Hepatocyte (in vitro differentiated cells): Measurements from ENCODE around the gene FMNL2. TPM values are rescaled to one million over a fixed set of nuclear protein-coding genes. Genes with fewer than 3 reads are reported as not detected.

Source experiments
- DNase-seq: peaks from one replicate; pipeline ENCODE4 v3.0.0-alpha.2; 2016; ENCODE audit warnings: low spot score
- H2AFZ ChIP-seq: fragments of 200-600 bp; sonication (generic); 2 replicates; pipeline ENCODE4 v1.6.0; 2016; ENCODE audit warnings: antibody characterized with exemption, mild to moderate bottlenecking
- H3K27ac ChIP-seq: fragments of 200-600 bp; sonication (generic); 2 replicates; pipeline ENCODE4 v1.5.1; 2016; ENCODE audit warnings: mild to moderate bottlenecking
- H3K27me3 ChIP-seq: fragments of 200-600 bp; sonication (generic); 2 replicates; pipeline ENCODE4 v1.6.1; 2016
- H3K36me3 ChIP-seq: fragments of 200-600 bp; sonication (generic); replicated peaks from 2 replicates; pipeline ENCODE4 v1.5.1; 2016; ENCODE audit warnings: low read depth; ENCODE audit not compliant: insufficient read depth
- H3K4me1 ChIP-seq: fragments of 200-600 bp; sonication (generic); 2 replicates; pipeline ENCODE4 v1.5.1; 2016; ENCODE audit warnings: mild to moderate bottlenecking, moderate library complexity; ENCODE audit not compliant: insufficient read depth
- H3K4me2 ChIP-seq: fragments of 200-600 bp; sonication (generic); 2 replicates; pipeline ENCODE4 v1.6.0; 2016
- H3K4me3 ChIP-seq: fragments of 200-600 bp; sonication (generic); 2 replicates; pipeline ENCODE4 v1.5.1; 2016; ENCODE audit warnings: mild to moderate bottlenecking
- H3K79me2 ChIP-seq: fragments of 200-600 bp; sonication (generic); 2 replicates; pipeline ENCODE4 v1.6.0; 2017; ENCODE audit warnings: mild to moderate bottlenecking
- H3K9me2 ChIP-seq: fragments of 200-600 bp; sonication (generic); replicated peaks from 2 replicates; pipeline ENCODE4 v1.6.0; 2017; ENCODE audit warnings: mild to moderate bottlenecking; ENCODE audit not compliant: insufficient read depth
- H3K9me3 ChIP-seq: fragments of 200-600 bp; sonication (generic); 2 replicates; pipeline ENCODE4 v1.5.1; 2016; ENCODE audit warnings: low read depth, mild to moderate bottlenecking
- H4K20me1 ChIP-seq: fragments of 200-600 bp; sonication (generic); 2 replicates; pipeline ENCODE4 v1.6.0; 2016; ENCODE audit warnings: mild to moderate bottlenecking; ENCODE audit not compliant: insufficient read depth, poor library complexity, severe bottlenecking
- CTCF ChIP-seq: fragments of 200-600 bp; sonication (generic); IDR thresholded peaks from 2 replicates; pipeline ENCODE4 v1.5.1; 2016; ENCODE audit warnings: antibody characterized with exemption, mild to moderate bottlenecking; ENCODE audit not compliant: poor library complexity
- EZH2 ChIP-seq: fragments of 200-600 bp; sonication (generic); IDR thresholded peaks from 2 replicates; pipeline ENCODE4 v1.6.1; 2016; ENCODE audit warnings: antibody characterized with exemption, mild to moderate bottlenecking, borderline replicate concordance
- EZH2phosphoT487 ChIP-seq: fragments of 200-600 bp; sonication (generic); IDR thresholded peaks from one replicate; pipeline ENCODE4 v1.6.1; 2018; ENCODE audit warnings: antibody characterized with exemption, mild to moderate bottlenecking, low read depth, moderate library complexity; ENCODE audit not compliant: unreplicated experiment, severe bottlenecking
- WGBS: methylation state at CpG from one replicate; pipeline ENCODE4 v1.1.6; 2016; ENCODE audit warnings: low lambda C conversion rate; ENCODE audit errors: missing lambda C conversion rate; 5-methylcytosine and 5-hydroxymethylcytosine counted together
- polyA plus RNA-seq: library from polyadenylated mRNA; unstranded; fragments of >200 nt; fragmentation: Nextera tagmentation; extraction: Ambion mirVana; gene quantifications from 2 replicates; pipeline ENCODE4 v1.2.1, GENCODE V29; 2016
- total RNA-seq: library from RNA; depleted of rRNA; stranded (reverse); fragments of >200 nt; gene quantifications from 2 replicates; pipeline ENCODE4 v1.2.3, GENCODE V29; 2014

The FMNL2 gene
- total and polyA plus RNA-seq, 2 experiments from 2014 or later, result 11.7 to 53.6 TPM

GRCh38 chr2:152541712-152542111 lies 206.7 kb downstream of the FMNL2 start:
- H3K79me2 ChIP-seq, result peaks cover 30% of the 10 kb centered on the region
- H3K9me2 ChIP-seq, result no peaks in the 10 kb centered on the region
- peaks cover 38% of the 10 kb centered on the region for H3K4me1 ChIP-seq
- peak overlapping the region; percentile 94 for H3K27ac ChIP-seq
- H3K36me3 ChIP-seq, result no peaks in the 10 kb centered on the region
- DNase-seq, result no peak
- H3K4me2 ChIP-seq, result no peak overlapping the region
- no peak overlapping the region for H2AFZ ChIP-seq
- no peaks in the 10 kb centered on the region for H4K20me1 ChIP-seq
- no peak overlapping the region for H3K4me3 ChIP-seq
- no peaks in the 10 kb centered on the region for H3K27me3 ChIP-seq
- no peaks in the 10 kb centered on the region for H3K9me3 ChIP-seq
- 75% methylated on average over 3 of the region's 3 CpGs for WGBS
- no peak for TF ChIP-seq EZH2
- no peak for TF ChIP-seq EZH2phosphoT487
- no peak for TF ChIP-seq CTCF

- no peaks in the 10 kb centered on the region for H3K36me3 ChIP-seq
- no peaks in the 10 kb centered on the region for H3K9me3 ChIP-seq
- H3K27me3 ChIP-seq, result no peaks in the 10 kb centered on the region
- no peak overlapping the region for H2AFZ ChIP-seq
- peaks cover 32% of the 10 kb centered on the region for H3K79me2 ChIP-seq
- peaks cover 36% of the 10 kb centered on the region for H3K4me1 ChIP-seq
- no peak for DNase-seq
- WGBS, result 75% methylated on average over 4 of the region's 4 CpGs
- TF ChIP-seq EZH2phosphoT487 (no peak), EZH2 (no peak), CTCF (no peak)
- H3K4me3 ChIP-seq, result no peak overlapping the region
- no peaks in the 10 kb centered on the region for H4K20me1 ChIP-seq
- H3K4me2 ChIP-seq, result peak overlapping the region; percentile 24
- H3K9me2 ChIP-seq, result no peaks in the 10 kb centered on the region
- peak overlapping the region; percentile 94 for H3K27ac ChIP-seq
These were observed 207.5 kb downstream of the FMNL2 start for GRCh38 chr2:152542337-152542994.

- Histone ChIP-seq H3K27me3 (no peaks in the 10 kb centered on the region), H3K4me1 (peaks cover 36% of the 10 kb centered on the region), H3K9me3 (no peaks in the 10 kb centered on the region), H3K9me2 (no peaks in the 10 kb centered on the region), H2AFZ (no peak overlapping the region), H3K4me3 (no peak overlapping the region), H3K27ac (peak overlapping the region; percentile 94), H3K36me3 (no peaks in the 10 kb centered on the region), H4K20me1 (no peaks in the 10 kb centered on the region), H3K79me2 (peaks cover 34% of the 10 kb centered on the region), H3K4me2 (peak overlapping the region; percentile 24)
- DNase-seq, result peak; percentile 75
- 25% methylated on average over 4 of the region's 4 CpGs for WGBS
- TF ChIP-seq CTCF, result no peak
- no peak for TF ChIP-seq EZH2
- TF ChIP-seq EZH2phosphoT487, result no peak
These were observed 208.1 kb downstream of the FMNL2 start for GRCh38 chr2:152542995-152543481.
